NK-92 (cell line): ENCODE measurements around the gene RASSF9.

ENCODE experiments used
- DNase-seq: peaks from one replicate; lab custom pipeline; 2025; ENCODE audit not compliant: unreplicated experiment; lab: John Stamatoyannopoulos, UW

The RASSF9 gene

GRCh38 chr12:85821759-85822158 lies 14.4 kb downstream of the RASSF9 start:
- no peak for DNase-seq

- DNase-seq: no peak
These were observed 15.0 kb downstream of the RASSF9 start for GRCh38 chr12:85821206-85821605.

- no peak for DNase-seq
These were observed 16.1 kb downstream of the RASSF9 start for GRCh38 chr12:85820101-85820500.

- DNase-seq: no peak
These were observed 21.5 kb downstream of the RASSF9 start for GRCh38 chr12:85814741-85815140.

- DNase-seq: no peak
These were observed 22.1 kb downstream of the RASSF9 start for GRCh38 chr12:85814071-85814470.

GRCh38 chr12:85809500-85809899 lies 26.7 kb downstream of the RASSF9 start:
- DNase-seq: no peak

- DNase-seq: no peak
These were observed 28.5 kb downstream of the RASSF9 start for GRCh38 chr12:85807730-85808129.

GRCh38 chr12:85805654-85806053 lies 30.6 kb downstream of the RASSF9 start:
- DNase-seq: no peak

GRCh38 chr12:85804663-85805062 lies 31.5 kb downstream of the RASSF9 start:
- DNase-seq: no peak

GRCh38 chr12:85803923-85804322 lies 32.3 kb downstream of the RASSF9 start:
- DNase-seq: no peak

GRCh38 chr12:85803231-85803630 lies 33.0 kb downstream of the RASSF9 start:
- DNase-seq: no peak

- no peak for DNase-seq
These were observed 38.1 kb downstream of the RASSF9 start for GRCh38 chr12:85798122-85798521.

GRCh38 chr12:85796001-85796400 lies 40.2 kb downstream of the RASSF9 start:
- DNase-seq: no peak

- DNase-seq: no peak
These were observed 41.7 kb downstream of the RASSF9 start for GRCh38 chr12:85794531-85794930.

GRCh38 chr12:85784096-85784720 lies 52.0 kb downstream of the RASSF9 start:
- no peak for DNase-seq

GRCh38 chr12:85782711-85783110 lies 53.5 kb downstream of the RASSF9 start:
- DNase-seq: no peak

- no peak for DNase-seq
These were observed 54.4 kb downstream of the RASSF9 start for GRCh38 chr12:85781766-85782165.

GRCh38 chr12:85779768-85780167 lies 56.4 kb downstream of the RASSF9 start:
- no peak for DNase-seq

GRCh38 chr12:85775091-85775490 lies 61.1 kb downstream of the RASSF9 start:
- no peak for DNase-seq

- no peak for DNase-seq
These were observed 70.7 kb downstream of the RASSF9 start for GRCh38 chr12:85765453-85765869.

GRCh38 chr12:85759623-85760022 lies 76.6 kb downstream of the RASSF9 start:
- DNase-seq: no peak

GRCh38 chr12:85759091-85759490 lies 77.1 kb downstream of the RASSF9 start:
- no peak for DNase-seq

GRCh38 chr12:85755760-85756159 lies 80.4 kb downstream of the RASSF9 start:
- DNase-seq: no peak
